GM18499 (cell line): ENCODE data around the gene HSD17B14.
"Not testable (repeated sequence)": the region's sequence is repeated elsewhere in the genome, so short reads cannot be mapped to it uniquely, and the experiment has no call there.

Experiments used
- ATAC-seq: cut with Tn5 transposase; IDR thresholded peaks from one replicate; pipeline ENCODE4 v1.9.1; 2021; ENCODE audit warnings: moderate number of reproducible peaks; ENCODE audit not compliant: insufficient read depth, unreplicated experiment

The HSD17B14 gene

GRCh38 chr19:48836089-48837017 lies at the start of gene HSD17B14:
HSD17B14 (minus strand) TSS chr19:48836491; CDS start chr19:48836411, 80 bp downstream.
- no peak for ATAC-seq

- no peak for ATAC-seq
These were observed 47.4 kb upstream of the HSD17B14 start for GRCh38 chr19:48883726-48884125.

- ATAC-seq: no peak
These were observed 45.7 kb upstream of the HSD17B14 start for GRCh38 chr19:48881741-48882657.

GRCh38 chr19:48879696-48880095 lies 43.4 kb upstream of the HSD17B14 start:
- not testable (repeated sequence) for ATAC-seq

- ATAC-seq: no peak
These were observed 42.8 kb upstream of the HSD17B14 start for GRCh38 chr19:48879025-48879637.

- ATAC-seq: no peak
These were observed 42.1 kb upstream of the HSD17B14 start for GRCh38 chr19:48878196-48879024.

- ATAC-seq: no peak
These were observed 41.5 kb upstream of the HSD17B14 start for GRCh38 chr19:48877855-48878195.

GRCh38 chr19:48876043-48876981 lies 40.0 kb upstream of the HSD17B14 start:
- ATAC-seq: not testable (repeated sequence)

GRCh38 chr19:48874303-48875135 lies 38.2 kb upstream of the HSD17B14 start:
- no peak for ATAC-seq

- no peak for ATAC-seq
These were observed 37.4 kb upstream of the HSD17B14 start for GRCh38 chr19:48873476-48874302.

- ATAC-seq: no peak
These were observed 36.7 kb upstream of the HSD17B14 start for GRCh38 chr19:48872884-48873475.

GRCh38 chr19:48872182-48872883 lies 36.0 kb upstream of the HSD17B14 start, which contains the start of gene PPP1R15A:
PPP1R15A (plus strand) TSS chr19:48872421; CDS start chr19:48873234, 813 bp downstream.
- peak; percentile 38 for ATAC-seq

GRCh38 chr19:48871471-48872181 lies 35.3 kb upstream of the HSD17B14 start:
- not testable (repeated sequence) for ATAC-seq

GRCh38 chr19:48870048-48870447 lies 33.8 kb upstream of the HSD17B14 start:
- ATAC-seq: no peak
